IMR-90 (cell line): ENCODE results near the gene PSMA3. TPM values are rescaled to one million over a fixed set of nuclear protein-coding genes. Genes with fewer than 3 reads are reported as not detected.

Source experiments
- ATAC-seq: fragments of 200-7000 bp; cut with Tn5 transposase; 2 replicates; pipeline ENCODE4 v1.9.1; 2020; ENCODE audit warnings: low read depth, mild to moderate bottlenecking, moderate library complexity
- BruUV-seq: library from RNA; stranded (reverse); fragments of 400-500 nt; replicated peaks from 2 replicates; lab custom pipeline; 2021; lab: Mats Ljungman, UMichigan
- CTCF ChIA-PET: fragments of 300-600 bp; formaldehyde crosslinking; extraction: SDS; loops from one replicate; lab custom pipeline; 2021; ENCODE audit warnings: antibody characterized with exemption; lab: Yijun Ruan, JAX
- POLR2A ChIA-PET: fragments of 300-600 bp; sonication (Branson Sonifier 250); formaldehyde crosslinking; loops from one replicate; lab custom pipeline; 2022; ENCODE audit warnings: antibody characterized with exemption; ENCODE audit not compliant: unreplicated experiment; lab: Charles Lee
- DNase-seq: peaks from one replicate; pipeline ENCODE4 v3.0.0; 2013
- H2AFZ ChIP-seq: replicated peaks from 2 replicates; pipeline ENCODE3; 2013; ENCODE audit warnings: low read length, mild to moderate bottlenecking; ENCODE audit not compliant: poor library complexity
- H2AK5ac ChIP-seq: 2 replicates; pipeline ENCODE4 v1.6.1; 2013; ENCODE audit warnings: low read depth, low read length, inconsistent platforms
- H2AK9ac ChIP-seq: replicated peaks from 2 replicates; pipeline ENCODE3; 2013; ENCODE audit warnings: mild to moderate bottlenecking, low read depth, low read length, moderate library complexity; ENCODE audit not compliant: poor library complexity
- H2BK120ac ChIP-seq: 2 replicates; pipeline ENCODE4 v1.6.1; 2013; ENCODE audit warnings: low read depth, low read length, inconsistent platforms
- H2BK15ac ChIP-seq: 3 replicates; pipeline ENCODE4 v1.6.1; 2013; ENCODE audit warnings: low read depth, low read length, inconsistent platforms
- H2BK20ac ChIP-seq: 2 replicates; pipeline ENCODE4 v1.6.1; 2013; ENCODE audit warnings: low read depth, mild to moderate bottlenecking, inconsistent platforms, low read length, moderate library complexity
- H2BK5ac ChIP-seq: 2 replicates; pipeline ENCODE4 v1.6.1; 2013; ENCODE audit warnings: mild to moderate bottlenecking, low read depth, low read length, inconsistent platforms; ENCODE audit not compliant: poor library complexity, severe bottlenecking
- H3K14ac ChIP-seq: replicated peaks from 2 replicates; pipeline ENCODE4 v1.6.1; 2013; ENCODE audit warnings: low read depth, low read length, inconsistent platforms
- H3K18ac ChIP-seq: 2 replicates; pipeline ENCODE4 v1.6.1; 2013; ENCODE audit warnings: low read depth, low read length, control low read depth
- H3K23ac ChIP-seq: 2 replicates; pipeline ENCODE4 v1.6.1; 2013; ENCODE audit warnings: low read depth, low read length, inconsistent platforms
- H3K27ac ChIP-seq: 2 replicates; pipeline ENCODE4 v1.5.1; 2013; ENCODE audit warnings: mild to moderate bottlenecking, control low read depth, low read length; ENCODE audit not compliant: insufficient read depth
- H3K27me3 ChIP-seq: 2 replicates; pipeline ENCODE4 v1.6.1; 2013; ENCODE audit warnings: low read length; ENCODE audit not compliant: control insufficient read depth, insufficient read depth
- H3K36me3 ChIP-seq: 2 replicates; pipeline ENCODE4 v1.6.1; 2013; ENCODE audit warnings: low read length, mixed read lengths; ENCODE audit not compliant: control insufficient read depth, insufficient read depth
- H3K4ac ChIP-seq: 2 replicates; pipeline ENCODE4 v1.6.1; 2013; ENCODE audit warnings: low read depth, low read length, inconsistent platforms
- H3K4me1 ChIP-seq: 2 replicates; pipeline ENCODE4 v1.6.1; 2013; ENCODE audit warnings: low read length, mixed read lengths; ENCODE audit not compliant: control insufficient read depth, insufficient read depth
- H3K4me2 ChIP-seq: 2 replicates; pipeline ENCODE4 v1.6.1; 2013; ENCODE audit warnings: low read depth, mild to moderate bottlenecking, control low read depth, low read length, moderate library complexity
- H3K4me3 ChIP-seq: 2 replicates; pipeline ENCODE4 v1.5.1; 2013; ENCODE audit warnings: low read depth, mild to moderate bottlenecking, control low read depth, low read length, moderate library complexity; ENCODE audit not compliant: insufficient read depth
- H3K56ac ChIP-seq: 2 replicates; pipeline ENCODE4 v1.6.1; 2013; ENCODE audit warnings: low read length, inconsistent platforms; ENCODE audit not compliant: insufficient read depth; ENCODE audit errors: extremely low read depth
- H3K79me1 ChIP-seq, 2 experiments: 2 replicates each; pipeline ENCODE4 v1.6.1; 2013; ENCODE audit warnings: low read length in 2 of 2, inconsistent platforms in 1 of 2, low read depth in 1 of 2
- H3K9ac ChIP-seq: 2 replicates; pipeline ENCODE4 v1.6.1; 2013; ENCODE audit warnings: low read depth, low read length, control low read depth
- H3K9me1 ChIP-seq: 2 replicates; pipeline ENCODE4 v1.6.1; 2013; ENCODE audit warnings: low read length, inconsistent platforms; ENCODE audit not compliant: insufficient read depth
- H3K9me3 ChIP-seq: 2 replicates; pipeline ENCODE4 v1.6.1; 2013; ENCODE audit warnings: low read length; ENCODE audit not compliant: control insufficient read depth, insufficient read depth
- H4K20me1 ChIP-seq: 2 replicates; pipeline ENCODE4 v1.6.1; 2013; ENCODE audit warnings: low read length, inconsistent platforms; ENCODE audit not compliant: insufficient read depth
- H4K5ac ChIP-seq: 2 replicates; pipeline ENCODE4 v1.6.1; 2013; ENCODE audit warnings: mild to moderate bottlenecking, low read depth, low read length, control low read depth
- H4K8ac ChIP-seq, 2 experiments: 2 replicates each; pipeline ENCODE4 v1.6.1; 2013; ENCODE audit warnings: low read depth in 2 of 2, low read length in 2 of 2, control low read depth in 1 of 2, inconsistent platforms in 1 of 2
- H4K91ac ChIP-seq: 2 replicates; pipeline ENCODE4 v1.6.1; 2013; ENCODE audit warnings: low read depth, low read length, inconsistent platforms; ENCODE audit not compliant: insufficient read depth
- BHLHE40 ChIP-seq: fragments of 150-350 bp; IDR thresholded peaks from 2 replicates; pipeline ENCODE4 v1.6.1; 2016; ENCODE audit warnings: mild to moderate bottlenecking, low read depth, low read length
- CEBPB ChIP-seq: IDR thresholded peaks from 2 replicates; pipeline ENCODE4 v1.6.1; 2012; ENCODE audit warnings: low read depth, low read length, improper control_type of control experiment
- FOS ChIP-seq: fragments of 150-350 bp; IDR thresholded peaks from 2 replicates; pipeline ENCODE4 v1.6.1; 2016; ENCODE audit warnings: low read depth, low read length
- MAFK ChIP-seq: IDR thresholded peaks from 2 replicates; pipeline ENCODE4 v1.6.1; 2012; ENCODE audit warnings: low read depth, low read length, improper control_type of control experiment
- MXI1 ChIP-seq: IDR thresholded peaks from 2 replicates; pipeline ENCODE4 v1.6.1; 2012; ENCODE audit warnings: low read depth, mild to moderate bottlenecking, low read length, moderate library complexity, borderline replicate concordance
- NFE2L2 ChIP-seq: fragments of 150-350 bp; IDR thresholded peaks from 2 replicates; pipeline ENCODE4 v1.6.1; 2016; ENCODE audit warnings: low read depth, mild to moderate bottlenecking, low read length
- POLR2A ChIP-seq: IDR thresholded peaks from 2 replicates; pipeline ENCODE4 v1.6.1; 2012; ENCODE audit warnings: mild to moderate bottlenecking, low read depth, low read length
- WGBS, 2 experiments: methylation state at CpG; one replicate each; pipeline versions ENCODE4 v1.1.5 to v1.1.7; 2013; ENCODE audit warnings: missing lambda C conversion rate in 2 of 2; ENCODE audit not compliant: insufficient read length in 1 of 2; ENCODE audit errors: extremely low coverage in 2 of 2; 5-methylcytosine and 5-hydroxymethylcytosine counted together
- dilution Hi-C: fragments of 300-500 bp; cut with HindIII; formaldehyde crosslinking; loops from one replicate; pipeline ENCODE4 v1.14.3; 2018; ENCODE audit warnings: low sequenced_read_pairs; ENCODE audit not compliant: unreplicated experiment
- in situ Hi-C: fragments of 300-500 bp; cut with MboI; formaldehyde crosslinking; loops from 3 replicates; pipeline ENCODE4 v1.14.3; 2019; ENCODE audit warnings: low sequenced_read_pairs, inconsistent platforms, mixed read lengths
- intact Hi-C: fragments of 100-400 bp; cut with micrococcal nuclease; formaldehyde crosslinking; loops from 2 replicates; pipeline ENCODE4 v1.10.0; 2022
- polyA plus RNA-seq, 3 experiments: library from polyadenylated mRNA; depleted of rRNA; stranded (reverse); fragments of >200 nt; gene quantifications; 2 replicates each; pipeline ENCODE4 v1.2.3, GENCODE V29; 2012; ENCODE audit warnings: low replicate concordance in 1 of 3
- total RNA-seq: library from RNA; depleted of rRNA; stranded (reverse); fragments of >200 nt; gene quantifications from 2 replicates; pipeline ENCODE4 v1.2.3, GENCODE V29; 2012
- TF ChIP-seq, protein P1 (sequence below): fragments of 150-350 bp; IDR thresholded peaks from 2 replicates; pipeline ENCODE4 v1.6.1; 2017; ENCODE audit warnings: mild to moderate bottlenecking, antibody characterized with exemption, low read length, low read depth
- TF ChIP-seq, protein P2 (sequence below): fragments of 150-350 bp; IDR thresholded peaks from 2 replicates; pipeline ENCODE4 v1.6.1; 2016; ENCODE audit warnings: low read depth, mild to moderate bottlenecking, low read length, moderate library complexity, borderline replicate concordance

PSMA3 gene
- total and polyA plus RNA-seq, 2 of the 4 experiments (the other 2 are of a cell fraction), result 74.9 to 231 TPM

DNA sequence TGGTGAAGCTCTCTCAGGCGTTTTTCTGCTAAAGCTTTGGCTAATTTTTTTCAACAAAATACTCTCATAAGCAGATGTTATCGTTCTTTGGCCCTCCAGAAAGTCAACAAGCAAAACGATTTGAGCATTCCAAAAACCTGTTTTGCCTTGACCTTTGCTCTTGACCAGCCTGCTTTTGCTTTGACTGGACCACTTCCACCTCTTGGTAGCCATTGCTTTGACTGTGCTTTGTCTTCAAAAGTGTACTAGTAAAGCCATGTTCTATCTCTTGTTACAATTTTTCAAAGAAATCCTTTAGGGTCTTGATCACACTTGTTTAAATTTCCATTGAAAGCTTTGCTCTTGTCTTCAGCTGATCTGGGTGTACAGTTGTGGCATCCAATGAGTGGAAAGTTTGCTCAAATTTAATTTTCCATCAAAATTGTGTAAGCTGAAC is 43.0 kb downstream of the PSMA3 start:
- no peaks in the 10 kb centered on the region for H3K27me3 ChIP-seq
- H3K4me1 ChIP-seq, result no peaks in the 10 kb centered on the region
- H3K56ac ChIP-seq, result no peak overlapping the region
- H2BK5ac ChIP-seq, result no peak overlapping the region
- H2AK9ac ChIP-seq, result no peak overlapping the region
- no peak overlapping the region for H2AFZ ChIP-seq
- no peak overlapping the region for H2BK120ac ChIP-seq
- no peaks in the 10 kb centered on the region for H3K9me1 ChIP-seq
- H4K20me1 ChIP-seq, result peaks cover 12% of the 10 kb centered on the region; the same call in 1 of the 2 replicates
- no peak overlapping the region for H3K18ac ChIP-seq
- ChIA-PET POLR2A (no interaction called here), CTCF (no interaction called here)
- no peak overlapping the region for H2BK20ac ChIP-seq
- H2BK15ac ChIP-seq, result no peak overlapping the region
- H3K4me2 ChIP-seq, result no peak overlapping the region
- H3K14ac ChIP-seq, result no peak overlapping the region
- DNase-seq (no peak), ATAC-seq (no peak)
- no TSS peak for BruUV-seq
- peak overlapping the region; percentile 56; the same call in 1 of the 2 replicates for H3K27ac ChIP-seq
- H3K4ac ChIP-seq, result no peak overlapping the region
- dilution Hi-C loops (no loop called here), in situ Hi-C loops (no loop called here), intact Hi-C loops (no loop called here)
- H3K79me1 ChIP-seq, result peaks cover 17 to 30% of the 10 kb centered on the region in 2 experiments; a peak in 3 of 4 replicates
- H3K9ac ChIP-seq, result no peak overlapping the region
- no peak overlapping the region for H3K4me3 ChIP-seq
- H3K9me3 ChIP-seq, result no peaks in the 10 kb centered on the region
- 0 out of 2 replicates have a peak overlapping the region, but pooled peaks have one; percentile 23 for H4K5ac ChIP-seq
- 90% methylated on average over 2 of the region's 3 CpGs; no CpG with 5 or more reads in 1 of the 2 experiments for WGBS, 2 experiments
- H3K23ac ChIP-seq, result no peak overlapping the region
- no peak overlapping the region for H4K8ac ChIP-seq
- TF ChIP-seq NFE2L2 (no peak), MAFK (no peak), BHLHE40 (no peak), FOS (no peak), CEBPB (no peak), POLR2A (no peak), MXI1 (no peak)
- TF ChIP-seq, protein P1, sequence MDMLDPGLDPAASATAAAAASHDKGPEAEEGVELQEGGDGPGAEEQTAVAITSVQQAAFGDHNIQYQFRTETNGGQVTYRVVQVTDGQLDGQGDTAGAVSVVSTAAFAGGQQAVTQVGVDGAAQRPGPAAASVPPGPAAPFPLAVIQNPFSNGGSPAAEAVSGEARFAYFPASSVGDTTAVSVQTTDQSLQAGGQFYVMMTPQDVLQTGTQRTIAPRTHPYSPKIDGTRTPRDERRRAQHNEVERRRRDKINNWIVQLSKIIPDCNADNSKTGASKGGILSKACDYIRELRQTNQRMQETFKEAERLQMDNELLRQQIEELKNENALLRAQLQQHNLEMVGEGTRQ, result no peak
- TF ChIP-seq, protein P2, sequence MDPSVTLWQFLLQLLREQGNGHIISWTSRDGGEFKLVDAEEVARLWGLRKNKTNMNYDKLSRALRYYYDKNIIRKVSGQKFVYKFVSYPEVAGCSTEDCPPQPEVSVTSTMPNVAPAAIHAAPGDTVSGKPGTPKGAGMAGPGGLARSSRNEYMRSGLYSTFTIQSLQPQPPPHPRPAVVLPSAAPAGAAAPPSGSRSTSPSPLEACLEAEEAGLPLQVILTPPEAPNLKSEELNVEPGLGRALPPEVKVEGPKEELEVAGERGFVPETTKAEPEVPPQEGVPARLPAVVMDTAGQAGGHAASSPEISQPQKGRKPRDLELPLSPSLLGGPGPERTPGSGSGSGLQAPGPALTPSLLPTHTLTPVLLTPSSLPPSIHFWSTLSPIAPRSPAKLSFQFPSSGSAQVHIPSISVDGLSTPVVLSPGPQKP, result no peak
- H2AK5ac ChIP-seq, result no peak overlapping the region
- H4K91ac ChIP-seq, result no peak overlapping the region
- H3K36me3 ChIP-seq, result peaks cover 35% of the 10 kb centered on the region
